ENCODE data around the gene DISP2.

- TF ChIP-seq CTCF (conservative IDR thresholded peaks at IDR 0.05) (no peak), ZFX (IDR thresholded peaks at IDR 0.05) (peak; percentile 63)
These were observed 33.8 kb upstream of the DISP2 start for GRCh38 chr15:40323953-40324937.

All from C4-2B (cell line).